ENCODE results near the gene HSF2.
A peak's percentile ranks its signal among the peaks of the same experiment; 100 is the strongest.

HSF2 gene

DNA sequence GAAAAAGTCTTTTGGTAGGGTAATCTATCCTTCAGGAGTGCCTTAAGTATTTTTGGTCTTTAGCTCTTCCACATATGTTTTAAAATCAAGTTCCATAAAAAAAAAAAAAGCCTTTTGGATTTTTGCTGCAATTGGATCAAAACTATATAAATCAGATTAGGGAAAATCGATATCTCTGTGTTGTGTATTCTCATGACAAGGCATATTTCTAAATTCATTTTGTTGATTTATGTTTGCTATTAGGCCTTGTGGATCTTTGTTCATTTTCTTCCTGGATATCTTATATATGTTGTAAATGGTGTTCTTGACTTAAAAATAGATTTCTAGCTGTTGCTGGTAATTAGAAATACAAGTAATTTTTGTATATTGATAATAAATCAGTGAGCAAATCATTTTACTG is 8.8 kb downstream of the HSF2 start:
- peak overlapping the region in 1 of 2 experiments; percentile 11; a peak in 1 of 4 replicates for H3K4me3 ChIP-seq (ENCODE audit: low read depth in 1 of 2, low read length in 2 of 2)
- peak overlapping the region; percentile 60 for H3K4me2 ChIP-seq (ENCODE audit: insufficient read depth, low read length)
- peaks cover 25% of the 10 kb centered on the region; the same call in 1 of the 2 replicates for H4K20me1 ChIP-seq (ENCODE audit: insufficient read depth, low read length)
- no peaks in the 10 kb centered on the region for H3K27me3 ChIP-seq (ENCODE audit: insufficient read depth, low read length, poor library complexity)
- peaks cover 59% of the 10 kb centered on the region for H3K4me1 ChIP-seq (ENCODE audit: insufficient read depth, low read length)
- no peaks in the 10 kb centered on the region for H3K9me3 ChIP-seq (ENCODE audit: insufficient read depth, low read length, severe bottlenecking)
- no peak for ATAC-seq (ENCODE audit: insufficient read depth, low read depth)
- H3K27ac ChIP-seq (ENCODE audit: low read length) = peak overlapping the region; percentile 64
- H2AFZ ChIP-seq (ENCODE audit: low read depth, low read length) = peak overlapping the region; percentile 40; the same call in 1 of the 2 replicates
- TF ChIP-seq EZH2 (IDR thresholded peaks at IDR 0.05; ENCODE audit: borderline replicate concordance, low read depth, low read length, severe bottlenecking) (no peak), CTCF (IDR thresholded peaks at IDR 0.05; ENCODE audit: borderline replicate concordance, extremely low read depth, low read length, poor library complexity, severe bottlenecking) (no peak)
- H3K36me3 ChIP-seq (ENCODE audit: insufficient read depth, low read length) = peaks cover 19% of the 10 kb centered on the region
- H3K79me2 ChIP-seq (ENCODE audit: insufficient read depth, low read length) = peaks cover 99% of the 10 kb centered on the region
- DNase-seq = no peak
- H3K9ac ChIP-seq (ENCODE audit: low read depth, low read length) = peak overlapping the region; percentile 36; the same call in 1 of the 2 replicates

DNA sequence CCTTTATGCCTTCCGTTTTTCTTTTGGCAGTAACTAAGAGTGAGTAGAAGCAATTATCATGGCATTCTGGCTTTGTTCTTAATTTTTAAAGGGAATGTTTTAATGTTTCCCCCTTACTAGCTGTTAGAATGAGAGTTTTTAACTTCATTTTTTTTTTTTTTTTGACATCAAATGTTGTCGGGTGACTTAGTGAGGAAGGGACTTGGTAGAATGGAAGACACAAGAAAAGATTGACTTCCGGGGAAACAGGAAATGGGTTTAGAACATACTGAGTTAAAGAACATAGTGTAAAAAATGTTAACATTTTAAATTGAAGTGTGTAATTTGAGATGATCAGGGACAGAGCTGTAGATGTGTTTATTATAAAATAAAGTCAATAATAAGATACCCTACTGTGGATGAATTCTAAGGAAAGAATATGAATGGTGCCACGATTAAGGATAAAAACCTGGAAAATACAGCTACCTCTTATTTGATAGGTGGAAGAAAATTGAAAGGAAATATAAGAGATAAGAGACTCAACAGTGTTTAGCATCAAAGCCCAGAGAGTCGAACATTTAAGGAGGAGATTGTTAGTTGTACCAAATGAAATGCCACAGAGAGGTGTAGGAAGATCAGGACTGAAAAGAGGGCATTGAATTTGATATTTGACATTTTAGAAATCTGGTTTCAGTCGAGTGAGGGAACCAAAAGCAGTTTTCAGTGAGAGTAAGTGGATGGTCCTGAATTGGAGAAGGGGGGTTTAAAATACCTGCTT is 9.4 kb downstream of the HSF2 start:
- no peaks in the 10 kb centered on the region for H3K9me3 ChIP-seq (ENCODE audit: insufficient read depth, low read length, severe bottlenecking)
- TF ChIP-seq EZH2 (IDR thresholded peaks at IDR 0.05; ENCODE audit: borderline replicate concordance, low read depth, low read length, severe bottlenecking) (no peak), CTCF (IDR thresholded peaks at IDR 0.05; ENCODE audit: borderline replicate concordance, extremely low read depth, low read length, poor library complexity, severe bottlenecking) (no peak)
- no peaks in the 10 kb centered on the region for H3K27me3 ChIP-seq (ENCODE audit: insufficient read depth, low read length, poor library complexity)
- H3K4me3 ChIP-seq (ENCODE audit: low read depth in 1 of 2, low read length in 2 of 2) = peak overlapping the region in 1 of 2 experiments; percentile 11; a peak in 1 of 4 replicates
- H3K4me1 ChIP-seq (ENCODE audit: insufficient read depth, low read length) = peaks cover 55% of the 10 kb centered on the region
- peaks cover 21% of the 10 kb centered on the region; the same call in 1 of the 2 replicates for H4K20me1 ChIP-seq (ENCODE audit: insufficient read depth, low read length)
- peak overlapping the region; percentile 64 for H3K27ac ChIP-seq (ENCODE audit: low read length)
- H3K79me2 ChIP-seq (ENCODE audit: insufficient read depth, low read length) = peaks cover 96% of the 10 kb centered on the region
- H3K9ac ChIP-seq (ENCODE audit: low read depth, low read length) = peak overlapping the region; percentile 36; the same call in 1 of the 2 replicates
- H3K36me3 ChIP-seq (ENCODE audit: insufficient read depth, low read length) = peaks cover 23% of the 10 kb centered on the region
- peak overlapping the region; percentile 60 for H3K4me2 ChIP-seq (ENCODE audit: insufficient read depth, low read length)
- DNase-seq = no peak
- peak; percentile 87 for ATAC-seq (ENCODE audit: insufficient read depth, low read depth)
- peak overlapping the region; percentile 40; the same call in 1 of the 2 replicates for H2AFZ ChIP-seq (ENCODE audit: low read depth, low read length)

DNA sequence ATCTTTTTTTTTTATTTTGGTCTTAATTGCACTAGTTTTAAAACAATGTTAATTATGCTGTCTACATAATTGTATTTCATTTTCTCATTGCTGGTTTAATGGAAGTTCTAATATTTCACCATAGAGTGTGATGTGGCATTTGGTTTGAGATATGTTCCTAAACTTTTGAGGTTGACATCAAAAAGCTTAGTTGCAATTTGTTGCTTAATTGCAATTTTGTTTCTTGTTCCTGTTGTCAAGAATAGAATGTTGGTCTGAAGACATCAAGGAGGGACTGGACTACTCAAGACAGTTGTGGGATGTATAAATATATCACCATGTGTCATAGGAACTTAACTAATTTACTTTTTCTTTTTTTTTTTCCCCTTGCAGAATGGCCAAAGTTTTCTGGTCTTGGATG is 12.5 kb downstream of the HSF2 start:
- peaks cover 16% of the 10 kb centered on the region; the same call in 1 of the 2 replicates for H4K20me1 ChIP-seq (ENCODE audit: insufficient read depth, low read length)
- ATAC-seq (ENCODE audit: insufficient read depth, low read depth) = no peak
- peaks cover 26% of the 10 kb centered on the region for H3K4me1 ChIP-seq (ENCODE audit: insufficient read depth, low read length)
- H3K9me3 ChIP-seq (ENCODE audit: insufficient read depth, low read length, severe bottlenecking) = no peaks in the 10 kb centered on the region
- peaks cover 51% of the 10 kb centered on the region for H3K36me3 ChIP-seq (ENCODE audit: insufficient read depth, low read length)
- no peak overlapping the region for H3K27ac ChIP-seq (ENCODE audit: low read length)
- H3K4me2 ChIP-seq (ENCODE audit: insufficient read depth, low read length) = no peak overlapping the region
- H3K79me2 ChIP-seq (ENCODE audit: insufficient read depth, low read length) = peaks cover 77% of the 10 kb centered on the region
- DNase-seq = no peak
- H3K4me3 ChIP-seq (ENCODE audit: low read depth in 1 of 2, low read length in 2 of 2) = no peak overlapping the region
- no peak for TF ChIP-seq CTCF (IDR thresholded peaks at IDR 0.05; ENCODE audit: borderline replicate concordance, extremely low read depth, low read length, poor library complexity, severe bottlenecking)
- TF ChIP-seq EZH2 (IDR thresholded peaks at IDR 0.05; ENCODE audit: borderline replicate concordance, low read depth, low read length, severe bottlenecking) = no peak
- H3K9ac ChIP-seq (ENCODE audit: low read depth, low read length) = no peak overlapping the region
- H2AFZ ChIP-seq (ENCODE audit: low read depth, low read length) = no peak overlapping the region
- H3K27me3 ChIP-seq (ENCODE audit: insufficient read depth, low read length, poor library complexity) = no peaks in the 10 kb centered on the region
